NCI-H1436 treated with DMSO at 0.1 percent for 48 hours (cell line): ENCODE data around the gene SULT4A1.
"Not testable (repeated sequence)": the region's sequence is repeated elsewhere in the genome, so short reads cannot be mapped to it uniquely, and the experiment has no call there.

Experiments
- DNase-seq: peaks from one replicate; lab custom pipeline; 2025; lab: John Stamatoyannopoulos, UW

The SULT4A1 gene

GRCh38 chr22:43862074-43862881 is at the start of gene SULT4A1:
Gene SULT4A1, minus strand, starts transcription at chr22:43862513. Its CDS starts 131 bp downstream, at chr22:43862382.
- no peak for DNase-seq

GRCh38 chr22:43911351-43911750 is 49.0 kb upstream of the SULT4A1 start:
- DNase-seq, result no peak

- no peak for DNase-seq
Observed at GRCh38 chr22:43910178-43910695, 47.9 kb upstream of the SULT4A1 start.

- DNase-seq, result no peak
Observed at GRCh38 chr22:43909708-43910107, 47.4 kb upstream of the SULT4A1 start.

GRCh38 chr22:43905681-43906080 is 43.4 kb upstream of the SULT4A1 start:
- no peak for DNase-seq

GRCh38 chr22:43904412-43904811 is 42.1 kb upstream of the SULT4A1 start:
- DNase-seq, result not testable (repeated sequence)

GRCh38 chr22:43903033-43903432 is 40.7 kb upstream of the SULT4A1 start:
- DNase-seq, result not testable (repeated sequence)

GRCh38 chr22:43901976-43902643 is 39.8 kb upstream of the SULT4A1 start:
- DNase-seq, result no peak

- no peak for DNase-seq
Observed at GRCh38 chr22:43900206-43900605, 37.9 kb upstream of the SULT4A1 start.

- no peak for DNase-seq
Observed at GRCh38 chr22:43897751-43898261, 35.5 kb upstream of the SULT4A1 start.

GRCh38 chr22:43895986-43896645 is 33.8 kb upstream of the SULT4A1 start:
- DNase-seq, result no peak

- DNase-seq, result no peak
Observed at GRCh38 chr22:43894122-43894521, 31.8 kb upstream of the SULT4A1 start.

GRCh38 chr22:43893266-43893665 is 31.0 kb upstream of the SULT4A1 start:
- no peak for DNase-seq

- no peak for DNase-seq
Observed at GRCh38 chr22:43892183-43892894, 30.0 kb upstream of the SULT4A1 start.

- DNase-seq, result no peak
Observed at GRCh38 chr22:43891360-43892182, 29.3 kb upstream of the SULT4A1 start, which contains the start of gene PNPLA5. Gene PNPLA5, minus strand, starts transcription at chr22:43892013. Its CDS starts 133 bp downstream, at chr22:43891880.

GRCh38 chr22:43890901-43891331 is 28.6 kb upstream of the SULT4A1 start:
- no peak for DNase-seq

- no peak for DNase-seq
Observed at GRCh38 chr22:43889860-43890253, 27.5 kb upstream of the SULT4A1 start.

GRCh38 chr22:43889201-43889859 is 27.0 kb upstream of the SULT4A1 start:
- DNase-seq, result no peak

GRCh38 chr22:43888740-43889139 is 26.4 kb upstream of the SULT4A1 start:
- DNase-seq, result no peak

GRCh38 chr22:43887391-43887790 is 25.1 kb upstream of the SULT4A1 start:
- no peak for DNase-seq
